Breast epithelium (tissue), 3 donors: ENCODE measurements around the gene YAF2.

Source experiments
- POLR2A ChIP-seq: fragments of 450-650 bp; IDR thresholded peaks from one replicate; pipeline ENCODE4 v1.6.1; 2016; ENCODE audit warnings: antibody characterized with exemption, mild to moderate bottlenecking, moderate library complexity
- POLR2AphosphoS5 ChIP-seq, 3 donors: sonication (generic); formaldehyde crosslinking; IDR thresholded peaks; one replicate each; pipeline ENCODE4 v1.6.1; 2017; ENCODE audit warnings: antibody characterized with exemption in 3 of 3
- TF ChIP-seq, protein P1 (sequence below), 3 donors: fragments of 450-650 bp; IDR thresholded peaks; one replicate each; pipeline ENCODE4 v1.5.1; 2016 to 2017; ENCODE audit warnings: antibody characterized with exemption in 3 of 3, mild to moderate bottlenecking in 3 of 3, moderate library complexity in 3 of 3

DNA sequence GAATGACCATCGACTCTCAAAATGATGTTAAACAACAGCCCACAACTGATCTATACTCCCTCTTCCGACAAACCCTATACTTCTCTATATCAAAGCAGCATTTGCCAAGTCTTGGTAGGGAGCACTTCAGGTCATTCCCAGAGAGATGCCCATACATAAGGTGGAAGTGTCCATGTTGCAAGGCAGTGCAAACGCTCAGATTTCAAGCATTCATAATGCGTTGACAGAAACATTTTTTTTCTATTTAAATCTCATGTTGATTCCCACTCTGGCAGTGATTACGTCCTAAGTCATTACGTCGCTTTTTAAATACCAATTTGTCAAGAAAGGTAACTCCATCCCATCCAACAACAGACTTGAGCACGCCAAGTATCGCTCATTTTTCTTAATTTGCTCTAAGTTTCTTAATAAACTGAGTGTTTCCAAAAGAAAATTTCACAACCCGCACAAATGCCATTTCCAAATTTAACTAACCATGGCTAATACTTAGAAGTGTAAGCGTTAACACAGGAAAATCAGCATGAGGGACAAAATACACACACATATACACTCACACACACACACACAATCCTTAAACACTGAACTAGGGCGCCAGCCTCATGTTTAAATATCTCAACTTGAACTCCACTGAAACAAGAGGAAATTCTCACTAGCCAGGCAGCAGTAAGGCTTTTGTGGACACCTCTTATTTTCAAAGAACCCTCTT is 94.4 kb downstream of the YAF2 start:
- TF ChIP-seq, protein P1, sequence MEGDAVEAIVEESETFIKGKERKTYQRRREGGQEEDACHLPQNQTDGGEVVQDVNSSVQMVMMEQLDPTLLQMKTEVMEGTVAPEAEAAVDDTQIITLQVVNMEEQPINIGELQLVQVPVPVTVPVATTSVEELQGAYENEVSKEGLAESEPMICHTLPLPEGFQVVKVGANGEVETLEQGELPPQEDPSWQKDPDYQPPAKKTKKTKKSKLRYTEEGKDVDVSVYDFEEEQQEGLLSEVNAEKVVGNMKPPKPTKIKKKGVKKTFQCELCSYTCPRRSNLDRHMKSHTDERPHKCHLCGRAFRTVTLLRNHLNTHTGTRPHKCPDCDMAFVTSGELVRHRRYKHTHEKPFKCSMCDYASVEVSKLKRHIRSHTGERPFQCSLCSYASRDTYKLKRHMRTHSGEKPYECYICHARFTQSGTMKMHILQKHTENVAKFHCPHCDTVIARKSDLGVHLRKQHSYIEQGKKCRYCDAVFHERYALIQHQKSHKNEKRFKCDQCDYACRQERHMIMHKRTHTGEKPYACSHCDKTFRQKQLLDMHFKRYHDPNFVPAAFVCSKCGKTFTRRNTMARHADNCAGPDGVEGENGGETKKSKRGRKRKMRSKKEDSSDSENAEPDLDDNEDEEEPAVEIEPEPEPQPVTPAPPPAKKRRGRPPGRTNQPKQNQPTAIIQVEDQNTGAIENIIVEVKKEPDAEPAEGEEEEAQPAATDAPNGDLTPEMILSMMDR (IDR thresholded peaks at IDR 0.05): no peak
- no peak for TF ChIP-seq POLR2A
- TF ChIP-seq POLR2AphosphoS5 (IDR thresholded peaks at IDR 0.05): no peak
